Astrocyte (in vitro differentiated cells and primary cell): ENCODE measurements around the gene CDK14.

Experiments used
- CTCF ChIP-seq: IDR thresholded peaks from 2 replicates; pipeline ENCODE4 v1.5.1; 2011; ENCODE audit warnings: low read depth, mild to moderate bottlenecking, inconsistent platforms, low read length, moderate library complexity; ENCODE audit not compliant: insufficient read depth
- EZH2 ChIP-seq: IDR thresholded peaks from 2 replicates; pipeline ENCODE4 v1.6.1; 2012; ENCODE audit warnings: mild to moderate bottlenecking, low read length, inconsistent platforms; ENCODE audit not compliant: insufficient read depth

GRCh38 chr7:90988996-90989765 lies 393.1 kb downstream of the CDK14 start:
- no peak for TF ChIP-seq CTCF
- TF ChIP-seq EZH2, result no peak
